Stimulated activated CD8-positive, alpha-beta memory T cell treated with anti-CD3 and anti-CD28 coated beads, Interleukin-7, amount 100 ng/mL, for 24 hours (primary cell): ENCODE results near the gene MRI1.
A peak's percentile ranks its signal among the peaks of the same experiment; 100 is the strongest.
"Not testable (repeated sequence)": the region's sequence is repeated elsewhere in the genome, so short reads cannot be mapped to it uniquely, and the experiment has no call there.

ENCODE experiments used
- DNase-seq: peaks from one replicate; pipeline ENCODE4 v3.0.0-alpha.2; 2020; ENCODE audit warnings: low read depth

MRI1 gene

DNA sequence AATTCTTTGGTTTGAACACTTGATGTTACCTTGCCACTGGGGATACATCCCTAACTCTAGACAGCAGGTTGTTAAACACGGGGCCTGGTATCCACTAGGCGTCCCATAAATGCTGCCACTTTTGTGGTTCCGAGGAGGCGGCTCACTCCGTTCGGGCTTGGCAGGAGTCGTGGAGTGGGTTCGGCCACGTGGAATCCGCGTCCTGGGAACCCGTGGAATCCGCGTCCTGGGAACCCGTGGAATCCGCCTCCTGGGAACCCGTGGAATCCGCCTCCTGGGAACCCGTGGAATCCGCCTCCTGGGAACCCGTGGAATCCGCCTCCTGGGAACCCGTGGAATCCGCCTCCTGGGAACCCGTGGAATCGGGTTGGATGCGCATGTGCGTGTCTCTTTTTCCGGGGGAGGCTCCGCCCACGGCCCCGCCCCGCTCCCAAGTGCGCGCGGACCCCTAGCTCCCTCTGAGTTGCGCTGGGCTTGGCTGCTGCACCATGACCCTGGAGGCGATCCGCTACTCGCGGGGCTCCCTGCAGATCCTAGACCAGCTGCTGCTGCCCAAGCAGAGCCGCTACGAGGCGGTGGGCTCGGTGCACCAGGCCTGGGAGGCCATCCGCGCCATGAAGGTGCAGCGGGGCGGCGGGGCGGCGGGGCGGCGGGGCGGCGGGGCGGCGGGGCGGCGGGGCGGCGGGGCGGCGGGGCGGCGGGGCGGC is at the start of gene MRI1:
Gene MRI1 (plus strand): TSS at position 422 of the 707 bp plus-strand sequence. CDS start 67 bp downstream, at position 489.
- DNase-seq = peak; percentile 38

DNA sequence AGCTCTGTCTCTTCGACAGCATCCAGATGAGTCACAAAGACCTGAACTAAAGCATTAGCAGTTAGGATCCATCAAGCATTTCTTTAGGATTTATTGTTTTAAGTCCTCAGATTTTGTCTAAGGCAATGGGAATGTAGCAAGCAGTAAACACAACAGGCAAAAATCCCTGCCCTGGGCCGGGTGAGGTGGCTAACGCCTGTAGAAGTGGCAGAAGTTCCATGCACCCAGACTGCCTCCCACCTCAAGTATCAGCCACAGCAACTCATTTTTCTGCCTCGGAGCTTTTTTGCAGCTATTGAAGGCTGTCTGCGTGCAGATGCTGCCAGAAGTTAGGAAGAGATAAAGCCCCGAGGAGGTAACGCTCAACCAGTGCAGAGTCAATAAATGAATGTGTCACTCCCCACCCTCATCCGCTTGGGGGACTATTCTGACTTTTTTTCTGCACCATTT is 47.1 kb upstream of the MRI1 start:
- no peak for DNase-seq

GRCh38 chr19:13718733-13719132 is 45.6 kb upstream of the MRI1 start:
- DNase-seq = no peak

- DNase-seq = no peak
Measured at GRCh38 chr19:13722146-13722545, 42.2 kb upstream of the MRI1 start.

GRCh38 chr19:13723206-13723605 is 41.1 kb upstream of the MRI1 start:
- no peak for DNase-seq

DNA sequence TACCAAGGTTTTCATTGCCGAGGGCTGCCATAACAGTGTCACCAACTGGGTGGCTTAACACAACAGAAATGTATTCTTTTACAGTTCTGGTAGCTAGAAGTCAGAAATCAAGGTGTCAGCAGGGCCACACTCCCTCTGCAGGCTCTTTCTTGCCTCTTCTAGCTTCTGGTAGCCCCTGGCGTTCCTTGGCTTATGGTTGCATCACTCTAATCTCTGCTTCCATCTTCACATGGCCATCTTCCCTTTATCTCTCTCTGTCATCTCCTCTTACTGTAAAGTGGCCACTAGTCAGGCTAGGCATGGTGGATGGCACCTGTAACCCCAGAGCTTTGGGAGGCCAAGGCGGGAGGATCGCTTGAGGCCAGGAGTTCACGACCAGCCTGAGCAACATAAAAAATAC is 38.0 kb upstream of the MRI1 start:
- DNase-seq = no peak

- DNase-seq = no peak
Measured at GRCh38 chr19:13727798-13728197, 36.5 kb upstream of the MRI1 start.

- no peak for DNase-seq
Measured at GRCh38 chr19:13729859-13730258, 34.5 kb upstream of the MRI1 start.

- peak; percentile 85 for DNase-seq
Measured at GRCh38 chr19:13731147-13731964, 33.0 kb upstream of the MRI1 start.

DNA sequence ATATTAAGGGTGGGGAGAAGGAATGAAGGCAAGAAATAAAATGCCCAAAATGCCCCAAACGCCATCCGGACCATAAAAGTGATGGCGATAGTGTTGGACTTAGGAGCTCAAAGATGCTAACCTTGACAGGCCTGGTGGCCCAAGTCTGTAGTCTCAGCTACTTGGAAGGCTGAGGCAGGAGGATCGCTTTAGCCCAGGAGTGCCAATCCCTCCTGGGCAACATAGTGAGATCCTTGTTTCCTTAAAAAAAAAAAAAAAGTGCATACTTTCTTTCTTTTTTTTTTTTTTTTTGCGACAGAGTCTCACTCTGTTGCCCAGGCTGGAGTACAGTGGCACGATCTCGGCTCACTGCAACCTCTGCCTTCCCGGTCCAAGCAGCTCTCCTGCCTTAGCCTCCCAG is 32.0 kb upstream of the MRI1 start:
- no peak for DNase-seq

GRCh38 chr19:13734751-13735150 is 29.6 kb upstream of the MRI1 start:
- no peak for DNase-seq

DNA sequence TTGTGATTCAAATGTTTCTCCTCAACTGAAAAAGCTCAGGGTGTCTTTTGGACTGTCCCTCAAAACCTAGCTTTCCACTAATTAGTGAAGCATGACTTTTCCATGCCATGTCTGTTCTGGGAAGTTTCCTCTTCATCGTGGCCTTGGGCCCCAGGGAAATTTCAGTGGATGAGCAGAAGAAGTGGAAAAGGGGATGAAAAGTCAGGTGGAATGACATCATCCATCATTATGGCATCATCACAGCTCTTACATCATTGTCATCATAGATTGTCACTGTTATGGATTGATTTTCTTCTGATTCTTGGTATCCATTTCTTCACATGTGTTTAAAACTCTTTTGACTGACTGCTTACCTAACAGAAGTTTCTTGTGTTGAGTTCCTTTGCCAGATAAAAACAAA is 26.2 kb upstream of the MRI1 start:
- no peak for DNase-seq

- no peak for DNase-seq
Measured at GRCh38 chr19:13741893-13742292, 22.4 kb upstream of the MRI1 start.

- DNase-seq = no peak
Measured at GRCh38 chr19:13742756-13743155, 21.6 kb upstream of the MRI1 start.

- no peak for DNase-seq
Measured at GRCh38 chr19:13744174-13744573, 20.1 kb upstream of the MRI1 start.

- DNase-seq = no peak
Measured at GRCh38 chr19:13747098-13747453, 17.2 kb upstream of the MRI1 start.

- no peak for DNase-seq
Measured at GRCh38 chr19:13748169-13748828, 16.0 kb upstream of the MRI1 start.

GRCh38 chr19:13751436-13751835 is 12.9 kb upstream of the MRI1 start:
- no peak for DNase-seq

GRCh38 chr19:13753622-13754021 is 10.7 kb upstream of the MRI1 start:
- DNase-seq = not testable (repeated sequence)

GRCh38 chr19:13756210-13756609 is 8.1 kb upstream of the MRI1 start:
- DNase-seq = no peak

- no peak for DNase-seq
Measured at GRCh38 chr19:13757805-13758772, 6.2 kb upstream of the MRI1 start.

GRCh38 chr19:13758795-13759194 is 5.5 kb upstream of the MRI1 start:
- no peak for DNase-seq
